Fibroblast of lung (primary cell): ENCODE measurements around the gene H1-8. TPM values are rescaled to one million over a fixed set of nuclear protein-coding genes. Genes with fewer than 3 reads are reported as not detected.
"Not testable (repeated sequence)": the region's sequence is repeated elsewhere in the genome, so short reads cannot be mapped to it uniquely, and the experiment has no call there.

Experiments used
- DNase-seq, 2 donors: peaks; one replicate each; pipeline versions ENCODE4 v3.0.0 to v3.0.0-alpha.2; 2010; ENCODE audit warnings: low read depth in 2 of 2
- H2AFZ ChIP-seq: 2 replicates; pipeline ENCODE4 v1.5.1; 2012; ENCODE audit warnings: low read length, control low read depth, inconsistent platforms
- H3K27ac ChIP-seq: 2 replicates; pipeline ENCODE4 v1.5.1; 2011; ENCODE audit warnings: low read length, control low read depth; ENCODE audit not compliant: insufficient read depth
- H3K27me3 ChIP-seq: 2 replicates; pipeline ENCODE4 v1.5.1; 2011; ENCODE audit warnings: mild to moderate bottlenecking, low read length; ENCODE audit not compliant: control insufficient read depth, insufficient read depth
- H3K36me3 ChIP-seq: 2 replicates; pipeline ENCODE4 v1.5.1; 2011; ENCODE audit warnings: low read length; ENCODE audit not compliant: control insufficient read depth, insufficient read depth
- H3K4me1 ChIP-seq: 2 replicates; pipeline ENCODE4 v1.5.1; 2011; ENCODE audit warnings: low read length; ENCODE audit not compliant: control insufficient read depth, insufficient read depth; ENCODE audit errors: extremely low read depth
- H3K4me2 ChIP-seq: 2 replicates; pipeline ENCODE4 v1.5.1; 2011; ENCODE audit warnings: low read length, control low read depth; ENCODE audit not compliant: insufficient read depth; ENCODE audit errors: extremely low read depth
- H3K4me3 ChIP-seq, 4 experiments: fragments of 200-600 bp in 1 of 4; sonication (generic) in 1 of 4; replicated peaks in 1 of 4; 2 replicates each; pipeline ENCODE4 v1.5.1; 2011 to 2016; ENCODE audit warnings: low read length in 4 of 4, low read depth in 3 of 4, mild to moderate bottlenecking in 3 of 4, control low read depth in 2 of 4, inconsistent platforms in 1 of 4, mixed read lengths in 1 of 4; ENCODE audit not compliant: insufficient read depth in 1 of 4; ENCODE audit errors: control extremely low read depth in 1 of 4
- H3K79me2 ChIP-seq: 2 replicates; pipeline ENCODE4 v1.5.1; 2012; ENCODE audit warnings: mild to moderate bottlenecking, low read length, inconsistent platforms; ENCODE audit not compliant: control insufficient read depth, insufficient read depth
- H3K9ac ChIP-seq: 2 replicates; pipeline ENCODE4 v1.5.1; 2011; ENCODE audit warnings: mild to moderate bottlenecking, low read length, control low read depth; ENCODE audit not compliant: insufficient read depth
- H3K9me3 ChIP-seq: 2 replicates; pipeline ENCODE4 v1.5.1; 2012; ENCODE audit warnings: low read depth, low read length; ENCODE audit not compliant: control insufficient read depth, insufficient read depth
- H4K20me1 ChIP-seq: 2 replicates; pipeline ENCODE4 v1.5.1; 2011; ENCODE audit warnings: low read length; ENCODE audit not compliant: control insufficient read depth, insufficient read depth; ENCODE audit errors: extremely low read depth
- CTCF ChIP-seq, 2 donors: IDR thresholded peaks in 1 of 2; conservative IDR thresholded peaks in 1 of 2; 1 replicate in 1 of 2; 2 replicates in 1 of 2; pipeline ENCODE4 v1.5.1; 2011 to 2012; ENCODE audit warnings: low read length in 2 of 2, control low read depth in 1 of 2, inconsistent platforms in 1 of 2, low read depth in 1 of 2, mild to moderate bottlenecking in 1 of 2
- EZH2 ChIP-seq: IDR thresholded peaks from 2 replicates; pipeline ENCODE4 v1.5.1; 2012; ENCODE audit warnings: low read length, control low read depth, mild to moderate bottlenecking; ENCODE audit errors: missing control alignments
- polyA plus RNA-seq, 2 donors: library from polyadenylated mRNA; depleted of rRNA in 1 of 2; stranded (reverse) in 1 of 2; unstranded in 1 of 2; fragments of >200 nt; gene quantifications; 2 replicates each; pipeline ENCODE4 v1.2.1, GENCODE V29; 2011 to 2012; ENCODE audit warnings: missing spikeins in 1 of 2
- total RNA-seq: library from RNA; depleted of rRNA; stranded (reverse); fragments of >200 nt; gene quantifications from 2 replicates; pipeline ENCODE4 v1.2.1, GENCODE V29; 2014

The H1-8 gene
- total and polyA plus RNA-seq, 2 donors (not counting 1 experiment from before 2014, with no cell fraction given): not detected

GRCh38 chr3:129514563-129514962, 28.4 kb upstream of the H1-8 start:
- Histone ChIP-seq H3K4me2 (no peak overlapping the region), H3K79me2 (no peaks in the 10 kb centered on the region), H4K20me1 (no peaks in the 10 kb centered on the region), H3K4me1 (no peaks in the 10 kb centered on the region), H3K9me3 (no peaks in the 10 kb centered on the region), H3K36me3 (no peaks in the 10 kb centered on the region), H3K27ac (no peak overlapping the region), H2AFZ (no peak overlapping the region), H3K9ac (no peak overlapping the region), H3K4me3 (no peak overlapping the region), H3K27me3 (no peaks in the 10 kb centered on the region)
- no peak for DNase-seq
- TF ChIP-seq EZH2: no peak
- TF ChIP-seq CTCF (conservative IDR thresholded peaks at IDR 0.05 in 1 of 2, IDR thresholded peaks at IDR 0.05 in 1 of 2; ENCODE audit: low read depth in 1 of 2, low read length in 2 of 2): no peak

GRCh38 chr3:129515108-129515820, 27.7 kb upstream of the H1-8 start:
- DNase-seq, H3K79me2 ChIP-seq, H3K27me3 ChIP-seq, H3K4me2 ChIP-seq, H3K9ac ChIP-seq, H2AFZ ChIP-seq, H3K27ac ChIP-seq, H3K4me3 ChIP-seq, H3K4me1 ChIP-seq, H3K9me3 ChIP-seq, H4K20me1 ChIP-seq, H3K36me3 ChIP-seq: not testable (repeated sequence)

GRCh38 chr3:129515821-129516432, 27.0 kb upstream of the H1-8 start:
- not testable (repeated sequence) for DNase-seq, H3K4me1 ChIP-seq, H3K27me3 ChIP-seq, H3K9ac ChIP-seq, H3K27ac ChIP-seq, H3K9me3 ChIP-seq, H3K36me3 ChIP-seq, H3K4me3 ChIP-seq, H4K20me1 ChIP-seq, H3K79me2 ChIP-seq, H2AFZ ChIP-seq, H3K4me2 ChIP-seq

- Histone ChIP-seq H3K9ac (no peak overlapping the region), H3K4me1 (no peaks in the 10 kb centered on the region), H3K36me3 (no peaks in the 10 kb centered on the region), H3K27me3 (no peaks in the 10 kb centered on the region), H3K27ac (no peak overlapping the region), H3K4me2 (no peak overlapping the region), H4K20me1 (no peaks in the 10 kb centered on the region), H2AFZ (no peak overlapping the region), H3K79me2 (no peaks in the 10 kb centered on the region), H3K4me3 (no peak overlapping the region), H3K9me3 (no peaks in the 10 kb centered on the region)
- TF ChIP-seq CTCF (conservative IDR thresholded peaks at IDR 0.05 in 1 of 2, IDR thresholded peaks at IDR 0.05 in 1 of 2; ENCODE audit: low read depth in 1 of 2, low read length in 2 of 2): no peak
- TF ChIP-seq EZH2: no peak
- DNase-seq: no peak
Observed at GRCh38 chr3:129517516-129517915, 25.5 kb upstream of the H1-8 start.
